DND-41 (cell line): ENCODE results near the gene CHRDL2.

Experiments used
- EZH2 ChIP-seq: IDR thresholded peaks from 3 replicates; pipeline ENCODE4 v1.6.1; 2012; ENCODE audit warnings: borderline replicate concordance, low read depth, mild to moderate bottlenecking, moderate library complexity, low read length, inconsistent platforms; ENCODE audit not compliant: severe bottlenecking
- TF ChIP-seq, protein P1 (sequence below): IDR thresholded peaks from 2 replicates; pipeline ENCODE4 v1.5.1; 2012; ENCODE audit warnings: borderline replicate concordance, low read length, moderate library complexity, mild to moderate bottlenecking; ENCODE audit not compliant: poor library complexity, severe bottlenecking; ENCODE audit errors: extremely low read depth

DNA sequence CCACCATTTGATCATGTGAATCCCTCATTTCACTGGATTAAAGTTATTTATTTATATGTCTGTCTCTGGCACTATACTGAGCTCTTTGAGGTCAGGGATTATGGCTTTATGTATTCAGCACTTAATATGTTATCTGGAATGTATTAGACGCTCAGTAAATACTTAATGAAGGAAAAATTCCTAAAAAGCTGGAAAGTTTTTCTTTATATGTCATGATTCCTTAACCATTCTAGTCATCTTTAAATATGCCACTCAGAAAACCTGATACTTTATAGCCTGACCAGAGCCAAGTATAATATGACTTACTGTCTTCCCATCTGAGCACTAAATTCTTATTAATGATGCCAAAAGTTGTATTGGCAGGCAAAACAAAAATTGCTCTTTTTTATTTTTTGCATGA is 44.5 kb upstream of the CHRDL2 start:
- TF ChIP-seq, protein P1, sequence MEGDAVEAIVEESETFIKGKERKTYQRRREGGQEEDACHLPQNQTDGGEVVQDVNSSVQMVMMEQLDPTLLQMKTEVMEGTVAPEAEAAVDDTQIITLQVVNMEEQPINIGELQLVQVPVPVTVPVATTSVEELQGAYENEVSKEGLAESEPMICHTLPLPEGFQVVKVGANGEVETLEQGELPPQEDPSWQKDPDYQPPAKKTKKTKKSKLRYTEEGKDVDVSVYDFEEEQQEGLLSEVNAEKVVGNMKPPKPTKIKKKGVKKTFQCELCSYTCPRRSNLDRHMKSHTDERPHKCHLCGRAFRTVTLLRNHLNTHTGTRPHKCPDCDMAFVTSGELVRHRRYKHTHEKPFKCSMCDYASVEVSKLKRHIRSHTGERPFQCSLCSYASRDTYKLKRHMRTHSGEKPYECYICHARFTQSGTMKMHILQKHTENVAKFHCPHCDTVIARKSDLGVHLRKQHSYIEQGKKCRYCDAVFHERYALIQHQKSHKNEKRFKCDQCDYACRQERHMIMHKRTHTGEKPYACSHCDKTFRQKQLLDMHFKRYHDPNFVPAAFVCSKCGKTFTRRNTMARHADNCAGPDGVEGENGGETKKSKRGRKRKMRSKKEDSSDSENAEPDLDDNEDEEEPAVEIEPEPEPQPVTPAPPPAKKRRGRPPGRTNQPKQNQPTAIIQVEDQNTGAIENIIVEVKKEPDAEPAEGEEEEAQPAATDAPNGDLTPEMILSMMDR = no peak
- no peak for TF ChIP-seq EZH2
